GM20000 (cell line): ENCODE results near the gene RASSF1.

ENCODE experiments used
- DNase-seq: peaks from one replicate; pipeline ENCODE4 v3.0.0; 2012; ENCODE audit warnings: low spot score
- TF ChIP-seq, protein P1 (sequence below): IDR thresholded peaks from 2 replicates; pipeline ENCODE4 v1.5.1; 2012; ENCODE audit warnings: mild to moderate bottlenecking, control low read depth; ENCODE audit errors: extremely low read depth, missing control alignments

The RASSF1 gene

DNA sequence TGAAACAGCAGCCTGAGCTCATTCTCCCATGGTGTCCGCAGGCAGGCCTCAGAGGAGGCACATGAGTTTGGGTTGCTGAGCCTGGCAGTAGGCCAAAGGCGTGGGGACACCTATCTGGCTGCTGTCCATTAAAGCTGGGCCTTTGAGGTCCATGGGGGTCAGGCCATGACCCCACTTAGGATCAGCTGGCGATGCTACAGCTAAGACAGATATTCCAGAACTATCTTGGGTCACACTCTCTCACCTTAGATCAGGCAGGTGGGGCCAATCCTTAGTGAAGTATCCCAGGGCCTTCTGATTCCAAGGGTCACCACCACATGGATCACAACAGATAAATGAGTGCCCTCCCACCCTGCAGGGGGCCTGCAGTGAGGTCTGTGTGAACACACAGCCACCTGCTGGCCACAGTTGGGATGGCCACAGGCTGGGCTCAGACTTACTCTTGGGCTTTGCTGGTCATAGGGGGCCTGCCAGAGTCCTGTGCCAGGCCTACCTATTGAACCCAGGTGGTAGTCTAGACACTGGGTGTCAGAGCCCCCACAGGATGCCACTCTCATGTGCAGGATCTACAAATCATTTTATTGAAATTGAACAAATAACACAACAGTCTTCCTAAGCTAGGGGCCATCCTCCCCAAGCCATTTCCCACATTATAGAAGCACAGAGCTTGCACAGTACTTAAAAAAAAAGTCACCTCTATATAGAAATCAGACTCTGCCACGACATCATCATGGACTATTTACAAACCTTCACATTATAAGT, 16.1 kb downstream of the RASSF1 start:
- DNase-seq, result peak; percentile 76
- TF ChIP-seq, protein P1, sequence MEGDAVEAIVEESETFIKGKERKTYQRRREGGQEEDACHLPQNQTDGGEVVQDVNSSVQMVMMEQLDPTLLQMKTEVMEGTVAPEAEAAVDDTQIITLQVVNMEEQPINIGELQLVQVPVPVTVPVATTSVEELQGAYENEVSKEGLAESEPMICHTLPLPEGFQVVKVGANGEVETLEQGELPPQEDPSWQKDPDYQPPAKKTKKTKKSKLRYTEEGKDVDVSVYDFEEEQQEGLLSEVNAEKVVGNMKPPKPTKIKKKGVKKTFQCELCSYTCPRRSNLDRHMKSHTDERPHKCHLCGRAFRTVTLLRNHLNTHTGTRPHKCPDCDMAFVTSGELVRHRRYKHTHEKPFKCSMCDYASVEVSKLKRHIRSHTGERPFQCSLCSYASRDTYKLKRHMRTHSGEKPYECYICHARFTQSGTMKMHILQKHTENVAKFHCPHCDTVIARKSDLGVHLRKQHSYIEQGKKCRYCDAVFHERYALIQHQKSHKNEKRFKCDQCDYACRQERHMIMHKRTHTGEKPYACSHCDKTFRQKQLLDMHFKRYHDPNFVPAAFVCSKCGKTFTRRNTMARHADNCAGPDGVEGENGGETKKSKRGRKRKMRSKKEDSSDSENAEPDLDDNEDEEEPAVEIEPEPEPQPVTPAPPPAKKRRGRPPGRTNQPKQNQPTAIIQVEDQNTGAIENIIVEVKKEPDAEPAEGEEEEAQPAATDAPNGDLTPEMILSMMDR, result peak; percentile 76

GRCh38 chr3:50323614-50324199, 16.9 kb downstream of the RASSF1 start:
- TF ChIP-seq, protein P1, result no peak
- no peak for DNase-seq

DNA sequence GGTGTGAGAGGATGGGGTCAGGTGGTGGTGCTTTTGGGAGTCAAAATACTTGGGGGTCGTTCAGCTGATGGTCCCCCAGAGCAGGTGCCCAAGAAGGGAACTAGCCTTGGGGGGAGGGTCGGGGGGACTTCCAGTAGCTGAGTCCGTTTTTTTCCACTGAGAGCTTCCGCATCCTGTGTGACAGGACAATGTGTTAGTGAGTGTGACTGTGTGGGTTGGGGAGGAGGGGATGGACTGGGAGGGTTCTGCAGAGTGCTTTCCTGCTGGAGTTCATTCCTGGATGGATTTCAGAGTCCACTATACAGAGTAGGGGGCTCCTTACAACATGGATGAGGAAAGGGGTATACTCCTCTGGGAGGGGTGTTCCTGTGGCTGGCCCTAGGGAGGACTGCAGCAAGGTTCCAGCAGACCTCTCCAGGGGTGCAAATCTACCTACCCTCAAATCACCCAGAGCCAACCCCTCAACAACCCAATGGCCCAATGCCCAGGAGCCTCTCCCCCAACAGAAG, 17.5 kb downstream of the RASSF1 start:
- TF ChIP-seq, protein P1, result no peak
- DNase-seq, result no peak

DNA sequence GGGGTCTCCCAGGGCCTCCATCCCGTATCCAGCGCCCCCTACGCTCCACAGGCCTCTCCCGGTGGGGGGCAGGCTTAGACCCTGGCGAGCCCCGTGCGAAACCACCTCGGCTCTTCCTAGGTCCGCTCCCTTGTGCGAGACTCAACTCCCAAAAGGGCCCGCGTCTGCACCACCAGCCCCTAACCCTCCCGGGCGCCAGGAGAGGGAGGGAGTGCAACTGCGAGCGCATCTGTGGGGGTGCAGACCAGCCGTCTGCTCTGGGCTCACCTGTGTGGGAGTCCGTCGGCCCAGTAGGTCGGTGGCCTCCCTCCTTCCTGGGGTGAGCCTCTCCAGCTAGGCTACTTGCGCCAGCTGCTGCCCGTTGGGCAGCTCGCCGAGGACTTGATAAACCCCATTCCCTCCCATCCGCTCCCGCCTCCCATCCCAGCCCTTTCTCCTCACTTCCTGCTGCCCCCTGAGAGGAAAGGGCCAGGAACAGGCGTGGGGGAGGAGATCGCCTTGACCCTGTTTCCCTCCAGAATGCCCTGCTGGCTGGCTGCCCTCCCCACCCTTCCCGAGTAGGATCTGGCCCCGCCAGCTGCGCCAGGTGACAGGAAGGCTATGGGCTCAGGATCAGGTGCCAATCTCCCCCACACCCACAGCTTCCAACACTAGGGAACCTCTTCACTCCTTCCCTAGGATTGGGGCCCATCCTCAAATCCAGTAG, 18.1 kb downstream of the RASSF1 start, which contains the start of gene HYAL2:
Gene HYAL2 (minus strand): TSS at position 360 of the 706 bp plus-strand sequence. CDS start 2,256 bp downstream, outside the sequence.
- TF ChIP-seq, protein P1, result no peak
- no peak for DNase-seq

GRCh38 chr3:50322115-50322385, 18.6 kb downstream of the RASSF1 start:
- DNase-seq, result no peak
- TF ChIP-seq, protein P1, result no peak

DNA sequence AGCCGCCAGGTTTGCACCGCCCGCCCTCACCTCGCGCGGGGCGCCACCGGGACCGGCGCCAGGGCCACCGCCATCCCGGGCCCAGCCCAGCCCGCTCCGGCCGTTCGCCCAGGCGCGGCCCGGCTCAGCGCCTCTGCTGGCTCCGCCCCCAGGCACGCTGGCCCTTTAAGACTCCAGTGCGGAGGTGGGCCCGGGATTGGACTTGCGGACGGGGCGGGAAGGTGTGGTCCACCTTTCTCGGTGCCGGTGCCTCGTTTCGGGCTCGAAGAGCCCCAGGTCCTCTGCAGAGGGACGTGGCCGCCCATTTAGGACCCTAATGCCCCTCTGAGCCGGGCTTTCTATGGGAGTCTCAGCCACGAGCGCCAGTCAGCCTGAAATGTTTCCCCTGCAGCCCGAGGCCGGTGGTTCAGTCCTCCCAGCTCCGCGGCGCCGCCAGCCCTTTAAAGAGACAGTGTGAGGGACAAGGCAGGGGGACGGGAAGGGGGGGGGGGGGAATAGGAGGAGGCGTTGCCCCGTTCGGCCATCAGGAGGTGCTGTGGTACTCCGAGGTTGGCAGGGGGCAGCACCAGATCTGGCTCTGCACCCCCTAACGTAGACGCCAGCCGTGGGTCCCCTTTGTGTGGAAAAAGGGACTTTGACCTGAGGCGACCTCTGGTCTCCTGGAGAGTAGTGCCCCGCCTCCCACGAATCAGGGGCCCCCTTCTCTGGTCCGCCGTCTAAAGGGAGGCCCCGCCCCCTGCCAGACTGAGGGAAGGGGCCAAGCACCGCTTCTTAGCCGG, 19.1 kb downstream of the RASSF1 start:
- DNase-seq, result peak; percentile 94
- TF ChIP-seq, protein P1, result peak; percentile 19
